ENCODE measurements around the gene SH3BP5L.
"Not testable (repeated sequence)": the region's sequence is repeated elsewhere in the genome, so short reads cannot be mapped to it uniquely, and the experiment has no call there.

Gene SH3BP5L

GRCh38 chr1:248830718-248831017, 5.0 kb upstream of the SH3BP5L start:
- DNase-seq (ENCODE audit: low read depth in 4 of 4, low spot score in 1 of 4): not testable (repeated sequence)

GRCh38 chr1:248828845-248829244, 3.1 kb upstream of the SH3BP5L start:
- DNase-seq (ENCODE audit: low read depth in 4 of 4, low spot score in 1 of 4): no peak

GRCh38 chr1:248825573-248825908, 174 bp downstream of the SH3BP5L start:
- no peak for DNase-seq (ENCODE audit: low read depth in 4 of 4, low spot score in 1 of 4)

GRCh38 chr1:248825136-248825535, 579 bp downstream of the SH3BP5L start:
- no peak for DNase-seq (ENCODE audit: low read depth in 4 of 4, low spot score in 1 of 4)

- DNase-seq (ENCODE audit: low read depth in 4 of 4, low spot score in 1 of 4): no peak
These were observed 1.0 kb downstream of the SH3BP5L start for GRCh38 chr1:248824701-248825100.

GRCh38 chr1:248824301-248824700, 1.4 kb downstream of the SH3BP5L start:
- no peak for DNase-seq (ENCODE audit: low read depth in 4 of 4, low spot score in 1 of 4)

GRCh38 chr1:248823517-248824001, 2.2 kb downstream of the SH3BP5L start:
- DNase-seq (ENCODE audit: low read depth in 4 of 4, low spot score in 1 of 4): no peak

- no peak for DNase-seq (ENCODE audit: low read depth in 4 of 4, low spot score in 1 of 4)
These were observed 3.3 kb downstream of the SH3BP5L start for GRCh38 chr1:248822148-248823032.

- DNase-seq (ENCODE audit: low read depth in 4 of 4, low spot score in 1 of 4): no peak
These were observed 4.1 kb downstream of the SH3BP5L start for GRCh38 chr1:248821641-248822040.

- DNase-seq (ENCODE audit: low read depth in 4 of 4, low spot score in 1 of 4): no peak
These were observed 4.6 kb downstream of the SH3BP5L start for GRCh38 chr1:248821101-248821500.

GRCh38 chr1:248820041-248820585, 5.6 kb downstream of the SH3BP5L start:
- DNase-seq (ENCODE audit: low read depth in 4 of 4, low spot score in 1 of 4): no peak

- DNase-seq (ENCODE audit: low read depth in 4 of 4, low spot score in 1 of 4): no peak
These were observed 7.0 kb downstream of the SH3BP5L start for GRCh38 chr1:248818505-248819374.

- DNase-seq (ENCODE audit: low read depth in 4 of 4, low spot score in 1 of 4): no peak
These were observed 8.7 kb downstream of the SH3BP5L start for GRCh38 chr1:248817065-248817464.

GRCh38 chr1:248816042-248816851, 9.5 kb downstream of the SH3BP5L start:
- no peak for DNase-seq (ENCODE audit: low read depth in 4 of 4, low spot score in 1 of 4)

- no peak for DNase-seq (ENCODE audit: low read depth in 4 of 4, low spot score in 1 of 4)
These were observed 10.2 kb downstream of the SH3BP5L start for GRCh38 chr1:248815407-248816034.

GRCh38 chr1:248814351-248814750, 11.4 kb downstream of the SH3BP5L start:
- no peak for DNase-seq (ENCODE audit: low read depth in 4 of 4, low spot score in 1 of 4)

- no peak for DNase-seq (ENCODE audit: low read depth in 4 of 4, low spot score in 1 of 4)
These were observed 12.2 kb downstream of the SH3BP5L start for GRCh38 chr1:248813546-248813945.

GRCh38 chr1:248812736-248813425, 12.8 kb downstream of the SH3BP5L start:
- no peak for DNase-seq (ENCODE audit: low read depth in 4 of 4, low spot score in 1 of 4)

GRCh38 chr1:248811514-248812490, 13.9 kb downstream of the SH3BP5L start:
- DNase-seq (ENCODE audit: low read depth in 4 of 4, low spot score in 1 of 4): no peak

Data from stimulated activated CD4-positive, alpha-beta T cell treated with anti-CD3 and anti-CD28 coated beads, Interleukin-1b, Interleukin-23, amount 100 ng/mL, for 24 hours (primary cell).